CD4-positive, alpha-beta T cell treated with Interleukin-4 for 1 hour (primary cell): ENCODE data around the gene AFDN.

Experiments used
- DNase-seq, 2 donors: peaks; one replicate each; pipeline ENCODE4 v3.0.0-alpha.2; 2020 to 2022

The AFDN gene

DNA sequence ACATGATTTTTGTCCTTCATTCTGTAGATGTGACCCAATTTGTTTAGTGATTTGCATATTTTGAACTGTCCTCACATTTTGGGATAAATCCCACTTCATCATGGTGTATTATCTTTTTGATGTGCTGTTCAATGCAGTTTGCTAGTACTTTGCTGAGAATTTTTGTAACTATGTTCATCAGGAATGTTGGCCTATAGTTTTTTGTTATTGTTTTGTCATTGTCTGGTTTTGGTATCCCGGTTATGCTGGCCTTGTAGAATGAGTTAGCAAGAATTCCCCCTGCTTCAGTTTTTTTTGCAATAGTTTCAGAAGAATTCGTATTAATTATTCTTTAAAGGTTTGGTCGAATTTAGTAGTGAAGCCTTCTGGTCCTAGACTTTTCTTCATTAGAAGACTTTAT is 182.6 kb downstream of the AFDN start:
- DNase-seq, result no peak

DNA sequence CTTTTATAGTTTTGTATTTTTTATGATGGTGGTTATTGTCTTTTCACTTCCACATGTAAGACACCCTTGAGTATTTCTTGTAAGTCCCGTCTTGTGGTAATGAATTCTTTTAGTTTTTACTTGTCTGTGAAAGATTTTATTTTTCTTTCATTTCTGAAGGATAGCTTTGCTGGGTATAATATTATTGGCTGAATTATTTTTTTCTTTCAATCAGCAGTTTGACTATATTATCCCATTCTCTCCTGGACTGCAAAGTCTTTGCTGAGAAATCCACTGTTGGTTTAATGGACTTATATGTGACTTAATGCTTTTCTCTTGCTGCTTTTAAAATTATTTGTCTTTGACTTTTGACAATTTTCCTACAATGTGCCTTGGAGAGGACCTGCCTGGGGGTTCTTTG is 184.6 kb downstream of the AFDN start:
- no peak for DNase-seq

DNA sequence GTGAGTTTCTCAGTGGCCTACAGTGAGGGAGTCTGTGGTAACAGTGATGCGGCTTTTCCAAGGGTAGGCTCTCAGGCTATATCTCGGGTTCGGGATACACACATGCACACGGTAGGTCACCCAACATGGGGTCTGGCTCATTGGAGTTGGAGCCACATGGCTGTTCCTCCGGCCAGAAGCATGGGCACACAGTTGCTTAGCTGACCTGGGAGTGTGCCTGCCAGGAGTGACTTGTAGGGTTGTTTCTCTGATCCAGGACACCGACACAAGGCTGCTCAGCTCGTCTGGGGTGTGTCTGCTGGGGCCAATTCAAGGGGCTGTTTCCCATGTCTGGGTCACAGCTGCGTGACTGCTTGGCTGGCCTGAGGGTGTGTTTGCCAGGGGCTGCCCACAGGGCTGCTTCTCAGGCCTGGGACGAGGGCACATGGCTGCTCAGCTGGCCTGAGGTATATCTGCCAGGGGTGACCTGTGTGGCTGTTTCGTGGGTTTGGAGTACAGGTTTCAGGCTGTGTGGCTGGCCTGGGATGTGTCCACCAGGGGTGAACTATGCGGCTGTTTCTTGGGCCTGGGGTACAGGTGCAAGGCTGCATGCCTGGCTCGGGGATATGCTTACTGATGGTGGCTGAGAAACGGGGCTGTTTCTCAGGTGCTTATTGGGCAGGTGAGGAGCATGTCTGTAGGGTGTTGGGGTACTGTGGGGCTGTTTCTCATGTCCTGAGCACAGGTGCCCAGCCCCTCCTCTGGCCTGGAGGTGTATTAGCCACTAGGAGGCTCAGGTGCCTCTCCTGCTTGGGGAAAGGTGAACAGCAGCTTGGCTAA is 185.9 kb downstream of the AFDN start:
- no peak for DNase-seq

DNA sequence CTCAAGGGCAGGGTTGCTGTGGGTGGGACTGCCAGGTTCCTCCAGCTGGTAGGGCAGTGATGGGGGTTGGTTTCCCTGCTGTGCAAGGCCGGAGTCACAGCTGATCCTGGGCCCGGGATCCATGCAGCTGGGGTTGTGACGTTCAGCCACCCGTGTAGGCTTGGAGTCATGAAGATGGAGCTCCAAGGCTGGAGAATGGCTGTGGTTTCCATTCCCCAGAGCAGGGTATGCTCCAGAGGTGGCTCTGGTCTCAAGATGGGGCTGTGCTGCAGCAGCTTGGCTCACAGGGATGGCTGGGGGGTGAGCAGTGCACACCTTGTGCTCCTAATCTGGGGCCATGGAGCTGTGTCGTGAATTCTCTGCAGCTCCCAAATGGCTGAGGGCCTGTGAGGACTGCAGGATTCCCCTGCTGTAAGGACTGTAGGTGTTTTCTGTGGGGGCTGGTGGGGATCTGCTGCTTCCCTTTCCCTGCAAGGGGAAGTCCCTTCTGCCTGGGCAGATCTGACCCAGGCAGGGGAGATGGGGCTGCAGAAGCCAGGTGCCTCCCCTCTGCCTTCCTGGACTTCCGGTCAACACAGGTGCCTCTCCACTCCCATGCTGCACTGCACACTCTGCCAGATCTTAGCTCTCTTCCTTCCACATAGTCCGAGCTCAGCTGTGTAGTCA is 186.7 kb downstream of the AFDN start:
- DNase-seq, result no peak

DNA sequence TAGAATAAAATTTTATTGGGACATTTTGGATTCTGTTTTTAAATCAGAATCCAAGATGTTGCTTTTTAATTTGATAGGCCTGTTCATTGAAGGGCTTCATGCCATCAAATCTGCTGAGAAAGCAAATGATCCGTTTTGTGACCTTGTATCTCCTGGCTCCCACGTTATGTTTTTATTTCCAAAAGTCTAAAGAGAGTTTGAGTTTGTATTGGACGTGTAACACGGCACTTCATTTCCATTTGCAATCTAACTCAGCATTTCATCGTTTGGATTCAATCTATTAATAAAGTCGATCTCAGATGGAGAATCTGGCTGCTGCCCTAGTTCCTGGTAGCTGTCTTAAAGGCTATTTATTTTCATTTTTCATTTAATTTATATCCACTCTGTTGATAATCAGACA is 187.7 kb downstream of the AFDN start:
- DNase-seq, result no peak

DNA sequence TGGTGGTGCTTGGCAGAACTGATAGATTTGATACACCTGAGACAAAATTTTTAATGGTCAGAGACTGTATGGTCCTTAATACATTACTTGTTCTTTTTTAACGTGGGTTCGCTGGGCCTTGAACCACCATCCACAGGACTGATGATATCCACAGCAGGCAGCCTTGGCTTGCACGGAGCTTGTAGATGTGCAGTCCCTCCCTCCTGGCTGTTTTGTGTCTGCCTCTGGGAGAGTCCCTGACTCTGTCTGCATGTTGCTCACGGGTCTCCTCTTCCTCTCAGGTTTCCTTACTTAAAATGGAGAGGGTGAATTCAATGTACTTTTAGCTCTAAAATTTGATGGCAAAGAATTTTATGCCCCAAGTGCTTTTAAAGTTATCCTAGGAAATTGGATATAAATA is 188.3 kb downstream of the AFDN start:
- no peak for DNase-seq

DNA sequence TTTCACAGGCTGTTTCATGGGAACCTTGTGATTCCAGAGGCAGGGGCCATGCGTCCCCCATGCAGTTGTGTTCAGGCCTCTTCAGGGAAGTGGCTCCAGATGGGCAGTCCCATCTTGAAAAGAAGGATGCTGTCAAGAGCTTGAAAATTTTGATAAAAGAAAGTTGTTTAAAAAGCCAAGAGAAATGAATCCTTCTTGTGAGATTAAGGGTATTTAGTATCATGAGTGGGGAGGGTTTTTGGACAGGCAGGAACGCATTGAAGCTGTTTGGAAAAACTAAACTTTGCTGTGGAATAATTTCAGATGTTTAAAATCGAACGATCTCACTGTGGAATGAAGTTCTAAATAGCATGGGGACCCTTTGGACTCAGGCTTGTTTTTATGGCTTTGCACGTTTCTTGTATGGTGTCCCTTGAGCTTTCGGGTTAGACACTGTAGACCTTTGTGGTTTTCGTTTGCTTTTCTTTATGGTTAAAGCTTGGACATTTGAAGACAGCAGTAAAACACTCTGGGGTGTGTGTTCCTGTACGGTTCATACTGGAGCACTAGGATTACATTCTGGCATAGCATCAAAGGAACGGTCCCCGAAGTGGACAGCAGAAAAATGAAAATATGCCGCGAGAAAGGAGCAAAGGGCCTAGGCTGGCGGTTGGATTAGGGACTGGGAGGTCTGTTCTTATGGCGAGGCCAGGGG is 188.9 kb downstream of the AFDN start:
- DNase-seq, result no peak

DNA sequence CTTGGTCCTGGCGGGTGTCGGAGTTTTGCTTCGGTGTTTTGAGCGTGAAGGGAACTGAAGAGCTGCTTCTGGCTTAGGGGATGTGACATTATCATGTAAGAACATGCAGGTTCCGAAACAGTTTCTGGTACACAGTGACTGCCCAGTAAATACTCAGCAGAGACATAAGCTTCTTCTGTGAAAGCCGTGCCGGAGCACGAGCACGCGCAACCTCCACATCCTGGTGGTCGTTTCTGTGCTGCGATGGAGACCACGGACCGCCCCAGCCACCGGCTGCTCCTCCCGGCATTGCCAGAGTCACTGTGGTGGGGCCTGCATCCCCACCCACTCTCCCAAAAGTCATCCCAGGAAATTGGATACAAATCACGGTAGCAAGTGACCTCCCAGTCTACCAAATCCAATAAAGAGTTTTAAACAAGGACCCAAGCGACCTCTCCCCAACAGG is 189.5 kb downstream of the AFDN start:
- no peak for DNase-seq

DNA sequence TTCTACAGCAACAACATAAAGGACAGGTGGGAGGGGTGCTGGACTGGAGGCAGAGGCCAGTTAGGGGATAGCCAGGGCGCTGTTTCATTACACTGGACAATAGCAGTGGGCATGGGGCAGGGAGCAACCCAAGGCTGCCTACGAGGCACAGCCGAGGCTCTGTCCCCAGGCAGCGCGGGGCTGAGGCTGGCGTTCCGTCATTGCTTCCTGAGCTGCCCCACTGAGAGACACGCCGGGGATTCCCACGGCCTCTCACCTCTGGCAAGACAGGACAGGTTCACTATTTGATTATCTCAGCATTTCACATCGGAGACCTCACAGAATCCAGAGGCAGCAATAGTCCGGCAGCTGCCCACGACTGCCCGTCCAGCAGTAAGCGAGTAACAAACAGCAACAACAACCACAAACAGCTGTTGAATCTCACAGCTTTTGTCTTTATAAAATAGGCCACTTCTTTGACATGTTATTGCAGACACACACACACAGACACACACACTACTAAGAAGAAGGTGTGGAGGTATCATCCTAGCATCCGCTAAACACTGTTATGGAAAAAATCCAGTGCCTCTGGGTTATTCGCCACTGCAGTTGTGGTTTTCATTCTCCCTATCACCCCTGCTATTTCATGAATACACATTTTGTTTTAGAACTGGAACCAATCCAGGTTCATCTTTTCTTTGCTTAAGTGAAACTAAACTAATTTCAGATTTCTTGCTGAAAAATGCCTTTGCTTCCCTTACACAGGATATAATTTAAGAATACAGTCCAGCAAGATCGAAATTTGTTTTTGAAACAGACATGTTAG is 190.2 kb downstream of the AFDN start:
- DNase-seq, result no peak

DNA sequence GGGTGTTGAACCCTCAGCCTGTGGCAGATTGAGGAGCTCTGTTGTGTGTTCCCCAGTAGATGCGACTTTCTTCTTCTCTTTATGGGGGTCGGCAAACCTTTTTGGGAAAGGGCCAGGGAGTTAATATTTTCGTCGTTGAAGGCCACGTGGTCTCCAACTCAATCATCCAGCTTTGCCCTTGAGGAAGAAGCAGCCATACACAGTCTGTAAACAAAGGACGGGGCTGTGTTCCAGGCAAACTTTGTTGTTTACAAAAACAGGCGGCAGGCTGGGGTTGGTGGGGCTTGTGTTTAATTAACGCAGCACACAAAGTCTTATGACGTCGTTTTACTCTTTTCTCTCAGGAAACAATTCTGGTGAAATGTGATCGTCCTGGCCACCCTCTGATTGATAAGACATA is 190.9 kb downstream of the AFDN start:
- no peak for DNase-seq

DNA sequence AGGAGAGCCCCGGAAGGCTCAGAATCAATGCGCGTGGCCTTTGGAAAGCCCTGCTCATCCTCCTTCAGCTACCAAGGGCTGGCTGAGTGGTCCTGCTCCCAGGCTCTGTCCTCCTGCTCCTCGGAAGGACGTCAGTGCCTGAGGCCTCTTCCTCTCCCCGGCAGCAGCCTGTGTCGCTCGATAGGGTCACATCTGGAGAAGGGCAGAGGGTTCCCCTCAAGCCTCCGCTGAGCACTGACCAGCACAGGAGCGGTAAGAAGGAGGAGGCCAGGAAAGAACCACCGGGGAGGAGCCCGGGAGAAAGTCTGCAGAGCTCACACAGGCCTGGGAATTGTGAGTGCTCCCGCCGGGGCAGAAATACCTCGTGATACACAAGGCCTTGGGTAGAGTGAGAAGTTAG is 192.0 kb downstream of the AFDN start:
- no peak for DNase-seq

DNA sequence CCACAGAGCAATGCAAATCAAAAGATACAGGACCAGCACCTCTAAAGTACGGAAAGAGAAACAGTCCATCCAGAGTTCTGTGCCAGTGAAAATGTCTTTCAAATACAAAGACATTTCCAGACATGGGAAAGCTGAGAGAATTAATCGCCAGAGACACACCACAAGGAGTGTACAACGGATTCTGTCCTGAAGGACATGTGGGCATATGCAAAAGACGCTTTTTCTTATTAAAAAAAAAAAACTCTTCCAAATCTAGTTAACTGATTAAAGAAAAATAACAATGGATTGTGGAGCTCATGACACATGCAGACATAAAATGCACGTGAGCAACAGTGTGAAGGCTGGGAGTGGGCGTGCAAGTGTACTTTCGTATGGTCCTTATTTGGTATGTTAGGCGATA is 193.5 kb downstream of the AFDN start:
- no peak for DNase-seq

DNA sequence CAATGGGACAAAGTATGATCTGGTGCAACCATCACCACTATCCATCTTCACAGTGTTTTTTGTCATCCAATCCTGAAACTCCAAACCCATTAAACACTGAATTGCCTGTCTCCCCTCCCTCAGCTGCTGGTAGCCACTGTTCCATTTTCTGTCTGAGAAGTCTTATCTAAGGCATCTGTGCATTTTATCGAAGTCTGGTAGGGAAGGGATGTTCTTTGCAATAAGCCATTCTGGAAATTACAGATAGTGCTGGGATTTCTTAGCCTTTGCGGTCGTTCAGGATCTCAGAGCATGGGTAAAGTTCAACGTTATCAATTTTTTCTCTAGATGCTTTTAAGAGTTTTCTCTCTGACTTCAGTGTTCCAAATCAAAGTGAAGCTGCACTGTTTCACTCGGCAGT is 194.9 kb downstream of the AFDN start:
- DNase-seq, result no peak
